Measurements from ENCODE around the gene PHF2.

Gene PHF2

DNA sequence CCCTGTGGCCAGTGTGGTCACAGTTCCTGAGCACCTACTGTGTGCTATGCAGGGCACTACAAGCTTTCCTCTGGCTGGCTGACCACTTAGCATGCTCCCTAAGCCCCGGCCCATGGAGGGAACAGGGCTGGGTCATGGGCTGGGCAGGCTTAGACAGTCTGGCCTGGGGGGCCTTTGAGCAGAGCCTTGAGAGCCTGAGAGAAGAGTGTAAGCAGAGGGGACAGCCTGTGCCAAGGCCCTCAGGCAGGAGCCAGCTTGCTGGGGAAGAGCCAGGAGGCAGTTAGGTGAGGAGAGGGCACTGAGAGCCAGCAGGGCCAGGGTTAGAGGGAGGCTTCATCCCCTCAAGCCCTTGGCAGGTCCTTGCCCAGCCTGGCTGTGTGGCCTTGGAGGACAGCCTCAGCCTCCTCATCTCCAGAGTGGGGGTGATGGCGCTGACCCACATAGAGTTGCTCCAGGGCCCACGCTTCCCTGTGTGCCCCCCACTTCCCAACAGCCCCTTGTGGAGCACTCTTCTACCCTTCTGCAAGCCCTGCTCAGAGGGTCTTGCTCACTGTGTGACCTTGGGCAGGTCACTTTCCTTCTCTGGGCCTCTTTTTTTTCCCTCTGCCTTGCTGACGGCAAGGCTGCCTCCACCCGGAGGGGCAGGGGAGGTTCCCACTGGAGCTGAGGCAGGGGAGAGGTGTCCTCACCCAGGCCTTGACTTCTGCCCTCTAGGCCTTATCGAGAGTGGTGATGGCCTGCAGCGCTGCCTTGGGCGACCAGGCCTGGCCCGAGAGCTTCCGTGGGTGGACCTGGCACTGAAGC, 107.1 kb downstream of the PHF2 start:
- TF ChIP-seq, protein P1, sequence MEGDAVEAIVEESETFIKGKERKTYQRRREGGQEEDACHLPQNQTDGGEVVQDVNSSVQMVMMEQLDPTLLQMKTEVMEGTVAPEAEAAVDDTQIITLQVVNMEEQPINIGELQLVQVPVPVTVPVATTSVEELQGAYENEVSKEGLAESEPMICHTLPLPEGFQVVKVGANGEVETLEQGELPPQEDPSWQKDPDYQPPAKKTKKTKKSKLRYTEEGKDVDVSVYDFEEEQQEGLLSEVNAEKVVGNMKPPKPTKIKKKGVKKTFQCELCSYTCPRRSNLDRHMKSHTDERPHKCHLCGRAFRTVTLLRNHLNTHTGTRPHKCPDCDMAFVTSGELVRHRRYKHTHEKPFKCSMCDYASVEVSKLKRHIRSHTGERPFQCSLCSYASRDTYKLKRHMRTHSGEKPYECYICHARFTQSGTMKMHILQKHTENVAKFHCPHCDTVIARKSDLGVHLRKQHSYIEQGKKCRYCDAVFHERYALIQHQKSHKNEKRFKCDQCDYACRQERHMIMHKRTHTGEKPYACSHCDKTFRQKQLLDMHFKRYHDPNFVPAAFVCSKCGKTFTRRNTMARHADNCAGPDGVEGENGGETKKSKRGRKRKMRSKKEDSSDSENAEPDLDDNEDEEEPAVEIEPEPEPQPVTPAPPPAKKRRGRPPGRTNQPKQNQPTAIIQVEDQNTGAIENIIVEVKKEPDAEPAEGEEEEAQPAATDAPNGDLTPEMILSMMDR (IDR thresholded peaks at IDR 0.05; ENCODE audit: low read depth, low read length) = no peak
- DNase-seq (ENCODE audit: low read depth, low spot score) = no peak
- no peak overlapping the region for H3K4me3 ChIP-seq (ENCODE audit: low read depth, low read length)
- in situ Hi-C loops (cut with HindIII; ENCODE audit: low sequenced_read_pairs) = no loop called here

DNA sequence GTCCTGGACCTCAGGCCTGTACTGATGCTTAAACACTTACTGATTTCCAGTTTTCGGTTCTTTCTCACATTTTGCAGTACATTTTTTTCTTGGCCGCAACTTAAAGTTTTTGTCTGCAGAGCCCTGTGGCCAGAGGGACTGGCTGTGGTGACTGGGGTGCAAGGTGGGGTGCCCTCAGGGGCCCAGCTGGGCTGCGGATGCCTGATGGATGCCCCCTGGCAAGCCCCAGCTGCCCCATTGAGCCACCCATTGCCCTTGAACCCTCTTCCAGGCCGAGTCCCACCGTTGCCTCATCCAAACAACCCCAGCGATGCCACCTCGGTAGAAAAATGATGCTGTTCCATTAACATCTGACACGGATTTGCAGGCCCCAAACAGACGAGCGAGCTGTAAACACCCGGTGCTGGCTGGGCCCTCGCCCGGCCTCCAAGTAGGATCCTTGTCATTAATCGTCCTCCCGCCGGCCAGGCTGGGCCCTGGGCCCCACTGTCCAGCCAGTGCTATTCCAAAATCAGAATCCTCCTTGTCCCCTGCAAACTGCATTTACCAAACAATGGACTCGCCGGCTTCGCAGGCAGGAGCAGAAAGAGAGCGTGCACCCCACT, 107.9 kb downstream of the PHF2 start:
- no peak for DNase-seq (ENCODE audit: low read depth, low spot score)
- in situ Hi-C loops (cut with HindIII; ENCODE audit: low sequenced_read_pairs) = no loop called here
- no peak overlapping the region for H3K4me3 ChIP-seq (ENCODE audit: low read depth, low read length)
- TF ChIP-seq, protein P1 (IDR thresholded peaks at IDR 0.05; ENCODE audit: low read depth, low read length) = no peak

DNA sequence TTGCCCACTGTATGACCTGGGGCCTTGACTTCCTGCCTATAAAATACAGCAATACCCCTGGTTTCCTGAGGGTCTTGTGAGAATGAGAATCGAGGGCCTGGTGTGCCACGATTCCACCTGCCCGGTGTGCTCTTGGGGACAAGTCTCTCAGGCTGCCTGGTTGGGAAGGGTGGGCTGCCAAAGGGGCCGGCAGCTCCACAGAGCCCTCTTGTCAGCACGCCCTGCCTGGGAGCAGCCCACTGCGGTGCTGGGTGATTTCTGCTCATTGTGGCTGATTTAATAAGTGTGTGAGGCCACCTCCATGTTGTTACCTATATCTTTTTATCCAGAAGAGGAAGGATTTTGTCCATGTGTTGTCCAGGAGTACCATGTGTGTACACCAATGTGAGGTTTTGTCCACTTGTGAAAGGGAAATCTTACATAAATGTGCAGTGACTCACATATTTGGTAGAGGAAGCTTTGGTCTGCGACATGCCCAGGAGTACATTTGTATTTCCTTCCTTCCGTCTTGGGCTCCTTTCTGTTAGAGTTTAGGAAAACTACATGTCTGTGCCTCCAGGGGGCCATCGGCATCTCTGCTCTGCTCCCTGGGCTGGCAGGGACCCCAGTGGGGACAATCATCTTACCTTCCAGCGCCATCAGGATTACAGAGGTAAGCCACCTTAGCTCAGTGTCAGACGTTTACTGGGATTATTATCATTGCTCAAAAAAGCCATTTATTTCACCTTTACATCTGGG, 108.6 kb downstream of the PHF2 start:
- H3K4me3 ChIP-seq (ENCODE audit: low read depth, low read length) = no peak overlapping the region
- in situ Hi-C loops (cut with HindIII; ENCODE audit: low sequenced_read_pairs) = no loop called here
- no peak for DNase-seq (ENCODE audit: low read depth, low spot score)
- TF ChIP-seq, protein P1 (IDR thresholded peaks at IDR 0.05; ENCODE audit: low read depth, low read length) = peak; percentile 22

DNA sequence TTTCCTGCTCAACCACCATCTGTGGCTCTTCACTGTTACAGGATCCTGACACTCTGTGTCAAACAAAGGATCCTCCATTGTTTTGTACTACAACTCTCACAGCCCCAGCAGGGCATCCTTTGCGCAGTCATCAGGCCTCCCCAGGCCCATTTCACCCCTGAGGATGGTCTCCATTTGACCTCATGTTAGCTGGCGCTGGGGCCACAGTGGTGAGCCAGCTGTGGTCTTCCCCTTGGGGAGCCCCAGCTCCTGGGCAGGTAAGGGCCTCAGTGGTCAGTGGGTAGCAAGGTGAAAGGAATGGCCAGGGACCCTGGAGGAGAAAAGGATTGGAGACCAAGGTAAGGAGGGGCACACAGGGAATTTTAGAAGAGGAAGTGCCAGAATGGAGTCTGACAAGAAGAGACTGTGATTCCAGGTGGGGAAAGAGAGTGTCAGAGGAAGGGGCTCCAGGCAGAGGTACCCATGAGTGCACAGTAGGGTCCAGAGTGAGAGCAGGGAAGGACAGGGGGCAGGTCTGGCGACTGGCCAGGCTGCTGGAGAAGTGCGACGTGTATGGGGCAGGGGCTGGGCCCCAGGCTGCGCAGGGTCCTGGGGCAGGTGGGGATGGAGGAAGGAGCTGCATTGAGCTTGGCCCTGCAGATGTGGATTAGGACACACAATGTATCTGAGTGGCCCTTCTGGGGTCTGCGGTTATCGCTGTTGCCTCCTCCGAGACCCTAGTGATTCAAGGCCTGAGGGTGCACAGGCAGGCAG, 109.9 kb downstream of the PHF2 start:
- in situ Hi-C loops (cut with HindIII; ENCODE audit: low sequenced_read_pairs) = no loop called here
- no peak for DNase-seq (ENCODE audit: low read depth, low spot score)
- TF ChIP-seq, protein P1 (IDR thresholded peaks at IDR 0.05; ENCODE audit: low read depth, low read length) = no peak
- H3K4me3 ChIP-seq (ENCODE audit: low read depth, low read length) = no peak overlapping the region

DNA sequence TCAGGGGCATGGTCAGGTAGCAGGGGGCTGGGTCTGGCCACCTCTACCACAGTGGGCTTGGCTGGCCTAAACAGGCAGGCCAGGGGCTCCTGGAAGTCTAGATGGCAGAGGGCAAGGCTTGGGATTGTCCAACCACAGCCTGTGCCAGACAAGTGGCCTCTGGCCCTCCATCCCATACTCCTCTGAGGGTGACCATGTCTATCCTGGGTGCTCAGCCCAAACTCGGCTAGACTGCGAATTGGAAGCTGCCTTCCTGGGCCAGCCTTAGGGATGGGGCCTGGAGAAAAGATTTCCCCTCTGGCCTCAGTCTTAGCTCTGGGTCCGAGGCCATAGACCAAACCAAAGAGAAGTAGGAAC, 110.5 kb downstream of the PHF2 start:
- TF ChIP-seq, protein P1 (IDR thresholded peaks at IDR 0.05; ENCODE audit: low read depth, low read length) = no peak
- in situ Hi-C loops (cut with HindIII; ENCODE audit: low sequenced_read_pairs) = no loop called here
- no peak overlapping the region for H3K4me3 ChIP-seq (ENCODE audit: low read depth, low read length)
- no peak for DNase-seq (ENCODE audit: low read depth, low spot score)

DNA sequence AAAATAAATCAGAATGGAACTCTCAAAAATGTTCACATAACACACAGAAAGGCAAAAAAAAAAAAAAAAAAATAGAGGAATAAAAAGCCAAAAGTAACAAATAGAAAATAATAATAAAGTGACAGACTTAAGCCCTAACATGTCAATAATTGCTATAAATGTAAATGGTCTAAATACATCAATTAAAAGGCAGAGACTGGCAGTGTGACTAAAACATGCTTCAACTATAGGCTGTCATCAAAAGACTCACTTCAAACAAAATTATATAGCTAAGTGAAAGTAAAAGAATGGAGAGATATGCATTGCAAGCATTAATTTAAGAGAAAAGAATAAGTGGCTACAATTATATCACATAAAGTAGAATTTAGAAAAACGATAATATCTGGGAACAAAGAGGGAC, 114.2 kb downstream of the PHF2 start:
- in situ Hi-C loops (cut with HindIII; ENCODE audit: low sequenced_read_pairs) = no loop called here
- TF ChIP-seq, protein P1 (IDR thresholded peaks at IDR 0.05; ENCODE audit: low read depth, low read length) = no peak
- no peak overlapping the region for H3K4me3 ChIP-seq (ENCODE audit: low read depth, low read length)
- DNase-seq (ENCODE audit: low read depth, low spot score) = no peak
